Glutamatergic neuron (in vitro differentiated cells): ENCODE measurements around the gene GRID1. TPM values are rescaled to one million over a fixed set of nuclear protein-coding genes. Genes with fewer than 3 reads are reported as not detected.

Experiments used
- DNase-seq: peaks from one replicate; pipeline ENCODE4 v3.0.0; 2022
- H3K27ac Mint-ChIP-seq: one replicate; pipeline ENCODE4 v1.8.0; 2020; ENCODE audit warnings: mild to moderate bottlenecking, mixed read lengths, inconsistent platforms; ENCODE audit not compliant: unreplicated experiment
- H3K27me3 Mint-ChIP-seq: one replicate; pipeline ENCODE4 v1.8.0; 2020; ENCODE audit warnings: mild to moderate bottlenecking, moderate library complexity, mixed read lengths, inconsistent platforms; ENCODE audit not compliant: unreplicated experiment
- H3K36me3 Mint-ChIP-seq: one replicate; pipeline ENCODE4 v1.8.0; 2020; ENCODE audit warnings: mild to moderate bottlenecking, mixed read lengths, inconsistent platforms; ENCODE audit not compliant: unreplicated experiment
- H3K4me1 Mint-ChIP-seq: one replicate; pipeline ENCODE4 v1.8.0; 2020; ENCODE audit warnings: mild to moderate bottlenecking, low read depth, mixed read lengths, inconsistent platforms; ENCODE audit not compliant: unreplicated experiment
- H3K4me3 Mint-ChIP-seq: one replicate; pipeline ENCODE4 v1.8.0; 2020; ENCODE audit warnings: mild to moderate bottlenecking, mixed read lengths, inconsistent platforms; ENCODE audit not compliant: unreplicated experiment
- H3K9me3 Mint-ChIP-seq: one replicate; pipeline ENCODE4 v1.8.0; 2020; ENCODE audit warnings: mild to moderate bottlenecking, moderate library complexity, mixed read lengths, inconsistent platforms; ENCODE audit not compliant: unreplicated experiment
- CTCF ChIP-seq: fragments of 200-600 bp; sonication (generic); IDR thresholded peaks from one replicate; pipeline ENCODE4 v1.5.0; 2021; ENCODE audit not compliant: partially characterized antibody, unreplicated experiment
- total RNA-seq: library from RNA; stranded (reverse); fragmentation: NEBNext Ultra II Directional; extraction: Animal tissue kit (Norgen Biotek cat#: 25700); gene quantifications from one replicate; pipeline ENCODE4 v1.2.1, GENCODE V29; 2021; ENCODE audit not compliant: unreplicated experiment

Gene GRID1
- total RNA-seq, 1 donor from 2014 or later, result 8.0 TPM

GRCh38 chr10:86001521-86001920 is 365.1 kb downstream of the GRID1 start:
- Mint-ChIP-seq H3K27ac (no peak overlapping the region), H3K4me1 (peaks cover 22% of the 10 kb centered on the region), H3K27me3 (no peaks in the 10 kb centered on the region), H3K4me3 (no peak overlapping the region), H3K36me3 (peaks cover 7% of the 10 kb centered on the region), H3K9me3 (peaks cover 3% of the 10 kb centered on the region)
- no peak for DNase-seq
- no peak for TF ChIP-seq CTCF

- H3K27me3 Mint-ChIP-seq, result no peaks in the 10 kb centered on the region
- no peak for TF ChIP-seq CTCF
- peaks cover 10% of the 10 kb centered on the region for H3K4me1 Mint-ChIP-seq
- DNase-seq, result no peak
- H3K27ac Mint-ChIP-seq, result no peak overlapping the region
- peaks cover 7% of the 10 kb centered on the region for H3K36me3 Mint-ChIP-seq
- H3K9me3 Mint-ChIP-seq, result no peaks in the 10 kb centered on the region
- no peak overlapping the region for H3K4me3 Mint-ChIP-seq
Measured at GRCh38 chr10:85997544-85997943, 369.1 kb downstream of the GRID1 start.

- TF ChIP-seq CTCF, result no peak
- H3K27me3 Mint-ChIP-seq, result no peaks in the 10 kb centered on the region
- H3K4me1 Mint-ChIP-seq, result peaks cover 6% of the 10 kb centered on the region
- peaks cover 7% of the 10 kb centered on the region for H3K36me3 Mint-ChIP-seq
- no peaks in the 10 kb centered on the region for H3K9me3 Mint-ChIP-seq
- no peak for DNase-seq
- no peak overlapping the region for H3K27ac Mint-ChIP-seq
- no peak overlapping the region for H3K4me3 Mint-ChIP-seq
Measured at GRCh38 chr10:85995791-85996190, 370.8 kb downstream of the GRID1 start.

- Mint-ChIP-seq H3K4me3 (no peak overlapping the region), H3K4me1 (peaks cover 6% of the 10 kb centered on the region), H3K36me3 (peaks cover 7% of the 10 kb centered on the region), H3K27ac (no peak overlapping the region), H3K27me3 (no peaks in the 10 kb centered on the region), H3K9me3 (no peaks in the 10 kb centered on the region)
- no peak for TF ChIP-seq CTCF
- no peak for DNase-seq
Measured at GRCh38 chr10:85993840-85994507, 372.6 kb downstream of the GRID1 start.

- no peak overlapping the region for H3K4me3 Mint-ChIP-seq
- no peak for DNase-seq
- H3K4me1 Mint-ChIP-seq, result peaks cover 6% of the 10 kb centered on the region
- no peaks in the 10 kb centered on the region for H3K27me3 Mint-ChIP-seq
- no peaks in the 10 kb centered on the region for H3K9me3 Mint-ChIP-seq
- TF ChIP-seq CTCF, result no peak
- H3K27ac Mint-ChIP-seq, result no peak overlapping the region
- H3K36me3 Mint-ChIP-seq, result peaks cover 7% of the 10 kb centered on the region
Measured at GRCh38 chr10:85993140-85993539, 373.5 kb downstream of the GRID1 start.
